ENCODE results near the gene ABCD4.
A peak's percentile ranks its signal among the peaks of the same experiment; 100 is the strongest.

The ABCD4 gene

GRCh38 chr14:74240794-74241651 lies 61.7 kb downstream of the ABCD4 start:
- H3K4me3 ChIP-seq: peak overlapping the region in 4 of 7 experiments; percentile 4 to 25 (median 14)
- no peak overlapping the region for H3K27ac ChIP-seq

DNA sequence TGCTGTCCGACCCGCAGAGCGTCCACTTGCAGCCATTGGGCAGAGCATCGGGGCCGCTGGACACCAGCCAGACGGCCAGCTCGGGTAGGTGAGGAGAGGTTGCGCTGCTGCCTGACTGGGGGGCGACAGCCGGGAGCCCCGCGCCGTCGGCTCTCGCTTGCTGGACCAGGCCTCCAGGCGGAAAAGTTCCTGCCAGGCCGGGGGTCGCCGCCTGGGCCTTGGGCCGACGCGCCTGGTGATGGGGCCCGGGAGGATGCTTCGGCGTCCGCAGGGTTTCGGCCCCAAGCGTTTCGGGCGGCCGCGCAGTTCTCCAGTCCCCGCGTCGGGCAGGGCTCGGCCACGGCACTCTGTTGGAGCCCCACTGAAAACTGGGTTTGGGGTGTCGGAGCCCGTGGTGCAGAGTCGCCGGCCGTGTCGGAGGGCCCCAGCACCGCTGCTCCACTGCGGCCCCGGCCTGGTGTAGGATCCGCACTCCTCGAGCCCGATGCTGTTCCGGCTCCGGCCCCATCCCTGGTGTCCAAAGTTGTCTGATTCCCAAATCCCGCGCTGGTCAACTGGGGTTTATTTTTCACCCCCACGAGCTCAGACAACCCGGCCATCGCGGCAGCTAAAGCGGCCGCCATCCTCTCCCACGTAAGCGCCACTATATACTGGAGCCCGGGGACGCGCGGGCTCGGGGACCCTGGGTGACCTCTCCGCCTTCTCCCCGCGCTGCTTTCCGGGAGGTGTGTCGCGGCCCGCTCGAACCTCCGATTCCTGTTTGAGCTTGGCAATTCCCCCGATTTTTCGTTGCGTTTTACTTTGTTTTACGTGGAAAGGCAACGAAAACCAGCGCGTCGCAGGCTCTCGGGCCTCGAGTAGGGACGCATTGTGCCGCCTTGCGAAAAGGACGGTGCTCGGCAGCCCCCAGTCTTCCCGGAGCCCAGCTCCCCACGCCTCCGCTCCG lies 62.6 kb downstream of the ABCD4 start:
- peak overlapping the region in 4 of 7 experiments; percentile 4 to 25 (median 14) for H3K4me3 ChIP-seq

DNA sequence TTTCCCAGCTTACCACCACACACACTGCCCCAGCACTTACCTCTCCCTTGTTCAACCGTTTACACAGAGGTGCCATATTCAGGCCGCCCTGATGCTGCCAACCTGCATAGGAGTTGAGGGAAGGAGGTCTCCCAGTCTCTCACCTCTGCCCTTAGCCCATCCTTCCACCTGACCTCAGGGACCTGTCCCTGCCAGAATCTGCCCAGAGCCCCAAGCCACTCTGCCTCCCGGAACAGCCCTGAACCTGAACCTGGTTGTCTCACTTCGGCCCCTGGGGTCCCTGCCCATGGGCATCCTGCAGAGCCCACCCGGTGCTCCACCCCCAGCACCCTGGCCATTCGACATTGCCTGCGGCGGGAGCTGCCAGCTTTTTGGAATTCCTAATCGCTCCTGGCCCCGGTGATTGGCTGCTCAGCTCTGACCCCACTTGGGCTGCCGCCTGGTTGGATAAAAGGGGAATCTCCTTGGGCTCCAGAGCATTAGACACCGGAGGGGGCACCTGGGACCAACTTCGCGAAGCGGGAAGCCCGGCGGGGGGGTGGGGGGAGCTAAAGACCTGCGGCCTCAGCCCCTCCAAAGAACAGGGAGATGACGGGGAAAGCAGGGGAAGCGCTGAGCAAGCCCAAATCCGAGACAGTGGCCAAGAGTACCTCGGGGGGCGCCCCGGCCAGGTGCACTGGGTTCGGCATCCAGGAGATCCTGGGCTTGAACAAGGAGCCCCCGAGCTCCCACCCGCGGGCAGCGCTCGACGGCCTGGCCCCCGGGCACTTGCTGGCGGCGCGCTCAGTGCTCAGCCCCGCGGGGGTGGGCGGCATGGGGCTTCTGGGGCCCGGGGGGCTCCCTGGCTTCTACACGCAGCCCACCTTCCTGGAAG lies 63.5 kb downstream of the ABCD4 start, which contains the start of gene VSX2:
TSS of gene VSX2 (plus strand) at position 476 of the 874 bp plus-strand sequence. CDS start at position 589, 113 bp downstream.
- H3K27ac ChIP-seq: no peak within 1 kb of the TSS
- peak within 1 kb of the TSS in 2 of 7 experiments; percentile 4 to 25 for H3K4me3 ChIP-seq

More for the DNA sequence above, 62.6 kb downstream of the ABCD4 start:
- no peak overlapping the region for H3K27ac ChIP-seq

DNA sequence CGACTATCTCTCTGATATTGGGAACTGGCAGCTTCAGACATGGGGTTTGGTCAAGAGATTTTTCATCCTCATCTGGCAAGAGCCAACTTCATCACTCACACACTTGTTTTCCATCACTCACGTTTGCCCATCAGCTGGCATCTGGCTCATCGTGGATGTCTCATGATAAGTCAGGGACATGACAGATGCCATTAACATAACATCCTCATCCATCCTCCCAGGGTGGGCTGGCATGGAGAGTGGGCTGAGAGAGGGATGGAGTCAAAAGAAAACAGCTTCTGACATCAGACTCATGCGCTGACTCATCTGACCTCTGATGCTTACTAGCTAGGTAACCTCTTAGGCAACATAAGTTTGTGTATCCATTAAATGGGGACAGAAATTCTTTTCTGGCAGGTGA lies 65.3 kb downstream of the ABCD4 start:
- no peak overlapping the region for H3K27ac ChIP-seq
- no peak overlapping the region for H3K4me3 ChIP-seq

Data from skin epidermis (tissue), 12 donors.